Measurements from ENCODE around the gene PLXNB3. TPM values are rescaled to one million over a fixed set of nuclear protein-coding genes. Genes with fewer than 3 reads are reported as not detected.

PLXNB3 gene
- total RNA-seq, 2 experiments from 2014 or later: 1.3 to 2.1 TPM

DNA sequence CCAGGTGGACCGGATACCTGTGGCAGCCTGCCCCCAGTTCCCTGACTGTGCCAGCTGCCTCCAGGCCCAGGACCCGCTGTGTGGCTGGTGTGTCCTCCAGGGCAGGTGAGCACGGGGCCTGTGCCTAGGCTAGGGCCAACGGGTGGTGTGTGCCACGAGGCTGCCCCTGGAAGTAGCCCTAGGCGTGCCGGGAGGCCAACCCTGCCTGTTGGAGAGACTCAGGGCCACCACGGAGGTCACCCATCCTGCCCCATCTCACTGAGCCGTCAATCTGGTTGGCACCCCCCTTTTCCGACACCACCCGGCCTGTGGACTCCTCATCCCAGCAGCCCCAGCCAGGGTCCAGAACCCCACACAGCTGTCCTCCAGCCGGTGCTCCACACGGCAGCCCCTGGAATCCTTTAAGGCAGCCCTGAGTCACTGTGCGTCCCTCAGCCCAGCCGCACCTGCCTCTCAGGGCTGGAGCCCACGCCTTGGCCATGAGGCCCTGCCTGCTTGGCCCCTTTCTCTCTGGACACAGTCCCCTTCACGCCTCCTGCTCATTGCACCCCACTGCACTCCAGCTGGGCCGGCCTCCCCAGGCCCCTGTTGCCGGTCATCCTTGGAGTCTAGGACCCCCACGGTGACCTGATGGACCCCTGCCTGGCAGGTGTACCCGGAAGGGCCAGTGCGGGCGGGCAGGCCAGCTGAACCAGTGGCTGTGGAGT lies 5.3 kb downstream of the PLXNB3 start:
- H3K9me3 Mint-ChIP-seq: no peaks in the 10 kb centered on the region
- POLR2A ChIA-PET: no interaction called here
- H3K36me3 Mint-ChIP-seq: no peaks in the 10 kb centered on the region
- DNase-seq (no peak), ATAC-seq (ENCODE audit: low read depth) (no peak)
- H3K4me3 Mint-ChIP-seq: no peak overlapping the region
- no peaks in the 10 kb centered on the region for H3K27me3 Mint-ChIP-seq
- no peak overlapping the region for H3K27ac Mint-ChIP-seq
- peaks cover 5% of the 10 kb centered on the region for H3K4me1 Mint-ChIP-seq

DNA sequence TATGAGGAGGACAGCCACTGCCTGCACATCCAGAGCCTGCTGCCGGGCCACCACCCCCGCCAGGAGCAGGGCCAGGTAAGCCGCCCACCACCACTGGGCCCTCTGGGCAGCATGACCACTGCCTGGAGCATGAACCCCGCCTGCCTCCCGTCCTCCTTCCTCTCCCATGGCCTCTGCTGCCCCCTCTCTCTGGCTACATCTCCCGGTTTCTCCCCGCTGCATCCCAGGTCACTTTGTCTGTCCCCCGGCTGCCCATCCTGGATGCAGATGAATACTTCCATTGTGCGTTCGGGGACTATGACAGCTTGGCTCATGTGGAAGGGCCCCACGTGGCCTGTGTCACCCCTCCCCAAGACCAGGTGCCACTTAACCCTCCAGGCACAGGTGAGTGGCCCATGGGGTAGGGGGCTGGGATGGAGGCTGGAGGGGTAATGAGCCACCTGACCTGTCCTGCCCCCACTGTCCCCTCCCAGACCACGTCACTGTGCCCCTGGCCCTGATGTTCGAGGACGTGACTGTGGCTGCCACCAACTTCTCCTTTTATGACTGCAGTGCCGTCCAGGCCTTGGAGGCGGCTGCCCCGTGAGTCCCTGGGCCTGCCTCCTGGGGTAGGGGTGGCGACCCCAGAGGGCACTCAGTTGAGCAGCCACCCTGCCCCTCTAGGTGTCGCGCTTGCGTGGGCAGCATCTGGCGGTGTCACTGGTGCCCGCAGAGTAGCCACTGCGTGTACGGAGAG lies 6.0 kb downstream of the PLXNB3 start:
- POLR2A ChIA-PET: no interaction called here
- H3K36me3 Mint-ChIP-seq: no peaks in the 10 kb centered on the region
- ATAC-seq (ENCODE audit: low read depth) (no peak), DNase-seq (no peak)
- no peaks in the 10 kb centered on the region for H3K9me3 Mint-ChIP-seq
- no peaks in the 10 kb centered on the region for H3K27me3 Mint-ChIP-seq
- H3K4me3 Mint-ChIP-seq: no peak overlapping the region
- H3K4me1 Mint-ChIP-seq: peaks cover 5% of the 10 kb centered on the region
- H3K27ac Mint-ChIP-seq: no peak overlapping the region

DNA sequence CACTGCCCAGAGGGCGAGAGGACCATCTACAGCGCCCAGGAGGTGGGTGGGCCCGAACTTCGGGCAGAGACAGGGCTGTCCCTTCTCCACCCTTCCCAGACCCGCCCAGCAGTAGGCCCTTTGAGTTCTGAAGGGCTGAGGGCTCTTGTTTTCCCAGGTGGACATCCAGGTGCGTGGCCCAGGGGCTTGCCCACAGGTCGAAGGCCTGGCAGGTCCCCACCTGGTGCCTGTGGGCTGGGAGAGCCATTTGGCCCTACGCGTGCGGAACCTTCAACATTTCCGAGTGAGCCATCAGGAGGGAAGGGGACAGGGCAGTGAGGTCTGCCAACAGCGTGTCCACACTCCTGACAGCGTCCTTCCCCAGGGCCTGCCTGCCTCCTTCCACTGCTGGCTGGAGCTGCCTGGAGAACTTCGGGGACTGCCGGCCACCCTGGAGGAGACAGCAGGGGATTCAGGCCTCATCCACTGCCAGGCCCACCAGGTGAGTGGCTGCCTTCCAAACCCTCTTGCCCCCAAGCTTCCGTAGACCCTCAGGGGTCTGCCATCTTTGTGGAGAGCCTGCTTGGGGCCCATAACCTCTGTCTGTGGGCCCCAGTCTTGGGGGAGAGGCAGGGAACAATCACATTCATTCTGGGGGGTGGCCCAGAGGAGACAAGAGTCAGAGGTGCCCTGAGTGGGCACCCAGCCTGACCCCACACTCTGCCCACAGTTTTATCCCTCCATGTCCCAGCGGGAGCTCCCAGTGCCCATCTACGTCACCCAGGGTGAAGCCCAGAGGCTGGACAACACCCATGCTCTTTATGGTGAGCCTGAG lies 6.8 kb downstream of the PLXNB3 start:
- Mint-ChIP-seq H3K9me3 (no peaks in the 10 kb centered on the region), H3K27ac (no peak overlapping the region), H3K36me3 (no peaks in the 10 kb centered on the region), H3K4me3 (no peak overlapping the region), H3K27me3 (no peaks in the 10 kb centered on the region), H3K4me1 (peaks cover 5% of the 10 kb centered on the region)
- ATAC-seq (ENCODE audit: low read depth): no peak
- POLR2A ChIA-PET: no interaction called here
- DNase-seq: no peak

DNA sequence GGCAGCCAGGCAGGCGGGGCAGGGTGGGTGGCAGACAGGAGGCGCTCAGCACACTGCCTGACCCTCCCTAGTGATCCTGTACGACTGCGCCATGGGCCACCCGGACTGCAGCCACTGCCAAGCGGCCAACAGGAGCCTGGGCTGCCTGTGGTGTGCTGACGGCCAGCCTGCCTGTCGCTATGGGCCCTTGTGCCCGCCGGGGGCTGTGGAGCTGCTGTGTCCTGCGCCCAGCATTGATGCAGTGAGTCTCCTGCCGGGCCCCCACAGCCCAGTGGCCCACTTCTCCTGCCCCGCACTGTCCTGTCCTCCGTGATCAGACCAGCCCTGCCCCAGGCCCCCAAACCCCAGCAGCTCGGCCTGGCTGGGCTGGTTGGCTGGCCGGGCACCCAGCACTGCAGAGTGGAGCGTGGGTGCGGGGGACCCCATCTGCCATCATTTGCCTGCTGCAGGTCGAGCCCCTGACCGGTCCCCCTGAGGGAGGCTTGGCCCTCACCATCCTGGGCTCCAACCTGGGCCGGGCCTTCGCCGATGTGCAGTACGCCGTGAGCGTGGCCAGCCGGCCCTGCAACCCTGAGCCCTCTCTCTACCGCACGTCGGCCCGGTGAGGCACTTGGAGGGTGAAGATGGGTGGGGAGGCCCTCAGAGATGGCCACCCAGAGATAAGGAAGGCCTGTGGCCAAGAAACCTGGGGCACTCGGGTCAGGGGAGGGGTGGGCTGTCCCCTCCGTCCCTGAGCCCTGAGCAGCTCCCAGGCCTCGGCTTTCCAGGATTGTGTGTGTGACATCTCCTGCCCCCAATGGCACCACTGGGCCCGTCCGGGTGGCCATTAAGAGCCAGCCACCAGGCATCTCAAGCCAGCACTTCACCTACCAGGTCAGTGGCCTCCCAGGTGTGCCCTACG lies 7.6 kb downstream of the PLXNB3 start:
- no peak overlapping the region for H3K27ac Mint-ChIP-seq
- H3K4me3 Mint-ChIP-seq: no peak overlapping the region
- H3K36me3 Mint-ChIP-seq: no peaks in the 10 kb centered on the region
- no peaks in the 10 kb centered on the region for H3K27me3 Mint-ChIP-seq
- POLR2A ChIA-PET: interaction anchor here (0.6 kb wide), 1 partner anchor 544 kb away, joined by 5 read pairs; no protein-coding TSS in a partner anchor
- ATAC-seq (ENCODE audit: low read depth) (no peak), DNase-seq (peak; percentile 24)
- H3K9me3 Mint-ChIP-seq: no peaks in the 10 kb centered on the region
- H3K4me1 Mint-ChIP-seq: peaks cover 2% of the 10 kb centered on the region

DNA sequence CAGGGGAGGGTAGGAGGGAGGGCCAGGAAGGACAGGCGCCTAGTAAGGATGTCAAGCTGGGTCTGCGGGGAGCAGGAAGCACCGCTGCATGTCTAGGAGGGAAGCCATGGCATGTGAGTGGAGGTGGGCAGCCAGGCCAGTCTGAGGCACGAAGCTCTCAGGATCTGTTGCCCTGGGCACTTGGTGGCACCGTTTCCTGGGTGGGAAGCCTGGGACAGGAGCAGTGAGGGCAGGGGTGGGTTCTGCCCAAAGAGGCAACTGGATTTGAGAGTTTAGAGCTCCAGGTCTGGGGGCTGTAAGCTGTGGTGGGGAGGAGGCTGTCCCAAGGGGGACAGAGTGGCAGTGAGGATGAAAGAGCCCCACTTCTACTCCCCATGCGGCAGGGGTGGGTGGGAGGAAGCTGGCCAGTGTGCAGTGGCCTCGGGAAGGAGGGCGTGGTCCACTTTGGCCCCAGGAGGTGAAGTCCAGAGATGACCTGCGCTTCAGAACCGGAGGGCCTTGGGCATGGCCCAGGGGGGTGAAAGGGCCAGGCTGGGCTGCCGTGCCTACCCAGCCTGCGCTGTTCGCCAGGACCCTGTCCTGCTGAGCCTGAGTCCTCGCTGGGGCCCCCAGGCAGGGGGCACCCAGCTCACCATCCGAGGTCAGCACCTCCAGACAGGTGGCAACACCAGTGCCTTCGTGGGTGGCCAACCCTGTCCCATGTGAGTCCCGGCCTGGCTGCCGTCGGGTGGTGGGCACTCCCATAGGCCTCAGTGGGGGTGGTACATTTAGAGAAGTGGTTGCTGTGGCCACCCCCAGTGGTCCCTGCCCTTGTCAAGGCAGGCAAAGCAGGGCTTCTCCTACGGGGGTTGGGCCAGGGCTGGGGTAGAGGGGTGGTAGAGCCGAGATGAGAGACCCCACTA lies 8.5 kb downstream of the PLXNB3 start:
- Mint-ChIP-seq H3K9me3 (no peaks in the 10 kb centered on the region), H3K27ac (no peak overlapping the region), H3K36me3 (no peaks in the 10 kb centered on the region), H3K27me3 (no peaks in the 10 kb centered on the region), H3K4me3 (no peak overlapping the region), H3K4me1 (no peaks in the 10 kb centered on the region)
- POLR2A ChIA-PET: interaction anchor here (0.6 kb wide), 1 partner anchor 543 kb away, joined by 5 read pairs; no protein-coding TSS in a partner anchor
- DNase-seq (no peak), ATAC-seq (ENCODE audit: low read depth) (no peak)

DNA sequence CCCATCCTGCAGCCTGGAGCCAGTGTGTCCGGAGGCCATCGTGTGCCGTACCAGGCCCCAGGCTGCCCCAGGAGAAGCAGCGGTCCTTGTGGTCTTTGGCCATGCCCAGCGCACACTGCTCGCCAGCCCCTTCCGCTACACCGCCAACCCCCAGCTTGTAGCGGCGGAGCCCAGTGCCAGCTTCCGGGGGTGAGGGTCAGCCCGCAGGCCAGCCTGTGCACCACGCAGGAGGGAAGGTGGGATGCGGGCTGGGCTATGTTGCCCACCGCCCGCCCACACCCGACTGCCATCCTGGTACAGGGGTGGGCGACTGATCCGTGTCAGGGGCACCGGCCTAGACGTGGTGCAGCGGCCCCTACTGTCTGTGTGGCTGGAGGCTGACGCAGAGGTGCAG lies 9.2 kb downstream of the PLXNB3 start:
- POLR2A ChIA-PET: no interaction called here
- Mint-ChIP-seq H3K4me3 (no peak overlapping the region), H3K9me3 (no peaks in the 10 kb centered on the region), H3K36me3 (no peaks in the 10 kb centered on the region), H3K27ac (no peak overlapping the region), H3K4me1 (no peaks in the 10 kb centered on the region), H3K27me3 (no peaks in the 10 kb centered on the region)
- DNase-seq (no peak), ATAC-seq (ENCODE audit: low read depth) (no peak)

DNA sequence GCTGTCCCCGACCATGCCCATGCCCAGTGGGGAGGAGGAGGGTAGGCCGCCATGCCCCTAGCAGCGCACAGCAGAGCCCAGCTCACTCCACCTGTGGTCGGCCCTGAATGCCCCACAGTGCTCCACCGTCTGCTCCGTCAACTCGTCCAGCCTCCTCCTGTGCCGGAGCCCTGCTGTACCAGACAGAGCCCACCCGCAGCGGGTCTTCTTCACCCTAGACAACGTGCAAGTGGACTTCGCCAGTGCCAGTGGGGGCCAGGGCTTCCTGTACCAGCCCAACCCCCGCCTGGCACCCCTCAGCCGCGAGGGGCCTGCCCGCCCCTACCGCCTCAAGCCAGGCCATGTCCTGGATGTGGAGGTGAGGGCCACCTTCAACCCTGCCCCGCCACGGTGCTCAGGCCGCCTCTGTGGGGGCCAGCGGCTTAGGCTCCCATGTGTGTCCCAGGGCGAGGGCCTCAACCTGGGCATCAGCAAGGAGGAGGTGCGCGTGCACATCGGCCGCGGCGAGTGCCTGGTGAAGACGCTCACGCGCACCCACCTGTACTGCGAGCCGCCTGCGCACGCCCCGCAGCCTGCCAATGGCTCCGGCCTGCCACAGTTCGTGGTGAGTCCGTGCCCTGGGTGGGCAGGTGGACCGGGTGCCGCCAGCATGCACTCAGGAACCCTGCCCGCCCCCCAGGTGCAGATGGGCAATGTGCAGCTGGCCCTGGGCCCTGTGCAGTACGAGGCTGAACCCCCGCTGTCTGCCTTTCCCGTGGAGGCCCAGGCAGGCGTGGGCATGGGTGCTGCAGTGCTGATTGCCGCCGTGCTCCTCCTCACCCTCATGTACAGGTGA lies 9.9 kb downstream of the PLXNB3 start:
- DNase-seq (no peak), ATAC-seq (ENCODE audit: low read depth) (no peak)
- H3K9me3 Mint-ChIP-seq: no peaks in the 10 kb centered on the region
- H3K27ac Mint-ChIP-seq: no peak overlapping the region
- POLR2A ChIA-PET: no interaction called here
- no peaks in the 10 kb centered on the region for H3K36me3 Mint-ChIP-seq
- no peak overlapping the region for H3K4me3 Mint-ChIP-seq
- no peaks in the 10 kb centered on the region for H3K27me3 Mint-ChIP-seq
- H3K4me1 Mint-ChIP-seq: no peaks in the 10 kb centered on the region

DNA sequence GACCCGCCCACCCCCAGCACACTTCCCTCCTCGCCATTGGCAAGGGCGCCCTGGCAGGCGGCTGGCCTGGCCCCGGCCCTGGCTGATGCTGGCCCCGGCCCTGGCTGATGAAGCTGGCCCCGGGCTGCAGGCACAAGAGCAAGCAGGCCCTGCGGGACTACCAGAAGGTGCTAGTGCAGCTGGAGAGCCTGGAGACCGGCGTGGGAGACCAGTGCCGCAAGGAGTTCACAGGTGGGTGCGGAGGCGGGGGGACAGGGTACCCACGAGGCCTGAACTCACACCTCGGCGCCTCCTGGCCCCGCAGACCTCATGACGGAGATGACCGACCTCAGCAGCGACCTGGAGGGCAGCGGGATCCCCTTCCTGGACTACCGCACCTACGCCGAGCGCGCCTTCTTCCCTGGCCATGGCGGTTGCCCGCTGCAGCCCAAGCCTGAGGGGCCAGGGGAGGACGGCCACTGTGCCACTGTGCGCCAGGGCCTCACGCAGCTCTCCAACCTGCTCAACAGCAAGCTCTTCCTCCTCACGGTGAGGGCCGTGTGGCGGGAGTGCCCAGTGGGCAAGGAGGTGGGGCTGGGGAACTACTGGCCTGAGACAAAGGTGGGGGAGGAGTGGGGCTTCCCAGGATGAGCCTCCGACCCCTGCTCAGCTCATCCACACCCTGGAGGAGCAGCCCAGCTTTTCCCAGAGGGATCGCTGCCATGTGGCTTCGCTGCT lies 10.7 kb downstream of the PLXNB3 start:
- H3K9me3 Mint-ChIP-seq: no peaks in the 10 kb centered on the region

DNA sequence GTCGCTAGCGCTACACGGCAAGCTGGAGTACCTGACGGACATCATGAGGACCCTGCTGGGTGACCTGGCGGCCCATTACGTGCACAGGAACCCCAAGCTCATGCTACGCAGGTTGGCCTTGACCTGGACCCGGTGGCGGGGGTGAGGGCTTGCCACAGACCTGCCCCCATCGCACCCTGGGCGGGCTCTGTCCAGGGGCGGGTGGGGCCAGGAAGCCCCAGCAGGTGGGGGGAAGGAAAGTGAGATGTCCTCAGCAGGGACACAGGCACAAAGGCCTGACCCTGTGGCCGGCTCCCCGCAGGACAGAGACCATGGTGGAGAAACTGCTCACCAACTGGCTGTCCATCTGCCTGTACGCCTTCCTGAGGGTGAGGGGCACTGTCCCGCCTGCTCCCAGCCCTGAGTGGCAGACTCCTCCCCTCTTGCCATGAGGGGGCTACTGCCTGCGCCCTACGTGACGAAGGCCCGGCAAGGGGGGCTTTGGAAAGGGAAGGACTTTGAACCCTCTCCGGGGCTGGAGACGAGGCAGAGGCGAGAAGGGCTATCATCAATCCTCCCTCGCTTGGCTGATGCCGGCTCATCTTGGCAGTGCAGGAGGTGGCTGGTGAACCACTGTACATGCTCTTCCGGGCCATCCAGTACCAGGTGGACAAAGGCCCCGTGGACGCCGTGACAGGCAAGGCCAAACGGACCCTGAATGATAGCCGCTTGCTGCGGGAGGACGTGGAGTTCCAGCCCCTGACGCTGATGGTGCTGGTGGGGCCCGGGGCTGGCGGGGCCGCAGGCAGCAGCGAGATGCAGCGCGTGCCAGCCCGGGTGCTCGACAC lies 11.5 kb downstream of the PLXNB3 start:
- no peaks in the 10 kb centered on the region for H3K36me3 Mint-ChIP-seq
- no peak for ATAC-seq (ENCODE audit: low read depth)
- H3K4me3 Mint-ChIP-seq: no peak overlapping the region
- DNase-seq: peak; percentile 19
- H3K27me3 Mint-ChIP-seq: peaks cover 7% of the 10 kb centered on the region
- no peaks in the 10 kb centered on the region for H3K4me1 Mint-ChIP-seq
- POLR2A ChIA-PET: no interaction called here
- H3K9me3 Mint-ChIP-seq: no peaks in the 10 kb centered on the region
- no peak overlapping the region for H3K27ac Mint-ChIP-seq

More for the DNA sequence above, 10.7 kb downstream of the PLXNB3 start:
- Mint-ChIP-seq H3K4me1 (no peaks in the 10 kb centered on the region), H3K27me3 (peaks cover 1% of the 10 kb centered on the region), H3K36me3 (no peaks in the 10 kb centered on the region), H3K27ac (no peak overlapping the region), H3K4me3 (no peak overlapping the region)
- DNase-seq (peak; percentile 1), ATAC-seq (ENCODE audit: low read depth) (no peak)
- POLR2A ChIA-PET: no interaction called here

DNA sequence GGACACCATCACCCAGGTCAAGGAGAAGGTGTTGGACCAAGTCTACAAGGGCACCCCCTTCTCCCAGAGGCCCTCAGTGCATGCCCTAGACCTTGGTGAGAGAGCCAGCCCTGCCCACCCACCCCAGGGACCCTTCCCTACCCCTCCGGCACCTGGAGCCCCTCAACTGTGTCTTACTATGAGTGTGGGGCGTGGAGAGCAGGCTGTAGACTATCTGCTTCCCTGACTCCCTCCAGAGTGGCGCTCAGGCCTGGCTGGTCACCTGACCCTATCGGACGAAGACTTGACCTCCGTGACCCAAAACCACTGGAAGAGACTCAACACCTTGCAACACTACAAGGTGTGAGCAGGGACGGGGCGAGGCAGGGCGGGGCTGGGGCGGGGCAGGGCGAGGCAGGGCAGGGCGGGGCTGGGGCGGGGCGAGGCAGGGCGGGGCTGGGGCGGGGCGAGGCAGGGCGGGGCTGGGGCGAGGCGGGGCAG lies 12.1 kb downstream of the PLXNB3 start:
- POLR2A ChIA-PET: no interaction called here
- DNase-seq: peak; percentile 6
- H3K4me1 Mint-ChIP-seq: no peaks in the 10 kb centered on the region
- H3K27me3 Mint-ChIP-seq: peaks cover 7% of the 10 kb centered on the region
- ATAC-seq (ENCODE audit: low read depth): no peak
- no peak overlapping the region for H3K4me3 Mint-ChIP-seq
- no peaks in the 10 kb centered on the region for H3K9me3 Mint-ChIP-seq
- no peak overlapping the region for H3K27ac Mint-ChIP-seq
- H3K36me3 Mint-ChIP-seq: no peaks in the 10 kb centered on the region

Measured in activated naive CD8-positive, alpha-beta T cell treated with anti-CD3 and anti-CD28 coated beads, Interleukin-2, amount 10 ng/mL, durations not matched to agents 7 days and 5 days (primary cell).